D721Med (cell line): Measurements from ENCODE around the gene PKDREJ.

Experiments used
- DNase-seq: peaks from one replicate; pipeline ENCODE4 v3.0.0; 2011; ENCODE audit warnings: low spot score; ENCODE audit not compliant: insufficient read length
- FAIRE-seq: peaks from 2 replicates; lab custom pipeline; 2011; peaks lifted over from hg19 to GRCh38; lab: Jason Lieb, UNC
- CTCF ChIP-seq: IDR thresholded peaks from 2 replicates; pipeline ENCODE4 v1.5.1; 2012; ENCODE audit warnings: mild to moderate bottlenecking, control low read depth; ENCODE audit not compliant: insufficient read depth; ENCODE audit errors: missing control alignments

Gene PKDREJ

GRCh38 chr22:46237453-46238124, 25.6 kb downstream of the PKDREJ start:
- FAIRE-seq (no peak), DNase-seq (no peak)
- no peak for TF ChIP-seq CTCF

GRCh38 chr22:46234969-46235368, 28.2 kb downstream of the PKDREJ start:
- DNase-seq: no peak
- TF ChIP-seq CTCF: no peak
- no peak for FAIRE-seq

- TF ChIP-seq CTCF: no peak
- no peak for FAIRE-seq
- DNase-seq: no peak
Measured at GRCh38 chr22:46233231-46233630, 29.9 kb downstream of the PKDREJ start.

- DNase-seq (no peak), FAIRE-seq (no peak)
- TF ChIP-seq CTCF: no peak
Measured at GRCh38 chr22:46230262-46230901, 32.8 kb downstream of the PKDREJ start.

DNA sequence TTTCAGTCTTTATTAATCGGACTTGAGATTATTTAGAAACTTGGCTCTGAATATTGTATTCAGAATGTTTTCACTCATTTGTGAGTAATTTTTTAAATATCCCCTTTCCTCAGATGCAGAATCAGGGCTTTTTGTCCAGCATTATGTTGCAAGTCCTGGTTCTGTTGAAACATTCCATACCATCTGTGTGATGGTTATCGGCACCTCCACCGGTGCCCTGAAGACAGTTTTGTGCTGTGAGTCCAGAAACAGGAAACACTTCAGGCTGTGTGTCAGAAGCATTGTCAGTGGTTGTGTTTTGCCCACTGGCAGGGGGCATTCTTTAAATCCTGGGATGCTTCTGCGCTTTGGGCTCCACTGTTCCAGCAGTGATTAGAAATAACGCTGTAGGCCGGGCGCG, 33.4 kb downstream of the PKDREJ start:
- FAIRE-seq (no peak), DNase-seq (no peak)
- no peak for TF ChIP-seq CTCF

DNA sequence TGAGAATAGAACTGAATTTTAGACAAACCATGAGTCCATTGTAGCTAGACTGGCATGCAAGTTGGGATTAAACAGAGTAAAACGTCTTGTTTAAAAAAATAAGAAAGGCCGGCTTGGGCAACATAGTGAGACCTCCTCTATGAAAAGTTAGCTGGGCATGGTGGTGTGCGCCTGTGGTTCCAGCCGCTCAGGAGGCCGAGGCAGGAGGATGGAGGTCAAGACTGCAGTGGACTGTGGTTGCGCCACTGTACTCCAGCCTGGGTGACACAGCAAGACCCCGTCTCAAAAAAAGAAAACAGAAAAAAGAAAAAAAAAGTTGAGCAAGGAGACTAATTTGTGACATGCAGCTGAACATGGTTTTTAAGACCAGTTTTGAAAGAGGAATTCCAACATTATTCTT, 36.6 kb downstream of the PKDREJ start:
- FAIRE-seq: no peak
- TF ChIP-seq CTCF: no peak
- no peak for DNase-seq

- DNase-seq (no peak), FAIRE-seq (no peak)
- no peak for TF ChIP-seq CTCF
Measured at GRCh38 chr22:46225631-46226030, 37.5 kb downstream of the PKDREJ start.
